Measurements from ENCODE around the gene C1QTNF1. TPM values are rescaled to one million over a fixed set of nuclear protein-coding genes. Genes with fewer than 3 reads are reported as not detected.
A peak's percentile ranks its signal among the peaks of the same experiment; 100 is the strongest.

The C1QTNF1 gene
- total RNA-seq, 4 donors from 2014 or later, result 6.3 to 20.6 (median 14.3) TPM

- Histone ChIP-seq H3K4me3 (no peak overlapping the region), H3K36me3 (peaks cover 0 to 45% (median 6%) of the 10 kb centered on the region in 3 donors), H3K4me1 (peaks cover 0 to 76% (median 0%) of the 10 kb centered on the region in 4 donors), H3K9me3 (no peaks in the 10 kb centered on the region), H3K27ac (peak overlapping the region in 3 of 4 donors; percentile 70 to 84 (median 80)), H3K27me3 (no peaks in the 10 kb centered on the region)
- TF ChIP-seq CTCF (IDR thresholded peaks at IDR 0.05) (no peak), POLR2A (IDR thresholded peaks at IDR 0.05) (no peak)
- peak in 2 of 3 donors; percentile 39 to 54 for DNase-seq
These were observed 26.7 kb upstream of the C1QTNF1 start for GRCh38 chr17:78997231-78997741.

- Histone ChIP-seq H3K27ac (peak overlapping the region in 3 of 4 donors; percentile 70 to 84 (median 80)), H3K9me3 (no peaks in the 10 kb centered on the region), H3K4me1 (peaks cover 0 to 81% (median 0%) of the 10 kb centered on the region in 4 donors), H3K36me3 (peaks cover 0 to 39% (median 6%) of the 10 kb centered on the region in 3 donors), H3K4me3 (no peak overlapping the region), H3K27me3 (no peaks in the 10 kb centered on the region)
- DNase-seq, result peak in 2 of 3 donors; percentile 41 to 54
- TF ChIP-seq POLR2A (IDR thresholded peaks at IDR 0.05) (no peak), CTCF (IDR thresholded peaks at IDR 0.05) (no peak)
These were observed 26.1 kb upstream of the C1QTNF1 start for GRCh38 chr17:78997881-78998280.

GRCh38 chr17:78998311-78999055, 25.5 kb upstream of the C1QTNF1 start:
- Histone ChIP-seq H3K4me1 (peaks cover 0 to 77% (median 0%) of the 10 kb centered on the region in 4 donors), H3K4me3 (peak overlapping the region in 1 of 4 donors; percentile 12), H3K36me3 (peaks cover 0 to 36% (median 3%) of the 10 kb centered on the region in 3 donors), H3K27ac (peak overlapping the region in 3 of 4 donors; percentile 60 to 84 (median 80)), H3K27me3 (no peaks in the 10 kb centered on the region), H3K9me3 (no peaks in the 10 kb centered on the region)
- peak in 3 of 6 experiments; percentile 47 to 54 (median 48) for TF ChIP-seq CTCF (IDR thresholded peaks at IDR 0.05)
- no peak for TF ChIP-seq POLR2A (IDR thresholded peaks at IDR 0.05)
- DNase-seq, result peak in 2 of 3 donors; percentile 84 to 93

GRCh38 chr17:78999056-78999768, 24.8 kb upstream of the C1QTNF1 start:
- H3K36me3 ChIP-seq, result peaks cover 0 to 29% (median 0%) of the 10 kb centered on the region in 3 donors
- H3K4me1 ChIP-seq, result peaks cover 0 to 72% (median 0%) of the 10 kb centered on the region in 4 donors
- H3K27me3 ChIP-seq, result no peaks in the 10 kb centered on the region
- TF ChIP-seq POLR2A (IDR thresholded peaks at IDR 0.05) (no peak), CTCF (IDR thresholded peaks at IDR 0.05) (no peak)
- H3K4me3 ChIP-seq, result no peak overlapping the region
- peak overlapping the region in 3 of 4 donors; percentile 60 to 84 (median 80) for H3K27ac ChIP-seq
- peak in 1 of 3 donors; percentile 35 for DNase-seq
- no peaks in the 10 kb centered on the region for H3K9me3 ChIP-seq

- no peak overlapping the region for H3K4me3 ChIP-seq
- H3K4me1 ChIP-seq, result peaks cover 0 to 69% (median 0%) of the 10 kb centered on the region in 4 donors
- H3K27me3 ChIP-seq, result no peaks in the 10 kb centered on the region
- TF ChIP-seq POLR2A (IDR thresholded peaks at IDR 0.05) (no peak), CTCF (IDR thresholded peaks at IDR 0.05) (no peak)
- no peaks in the 10 kb centered on the region for H3K9me3 ChIP-seq
- peak overlapping the region in 2 of 4 donors; percentile 46 to 48 for H3K27ac ChIP-seq
- H3K36me3 ChIP-seq, result peaks cover 0 to 23% (median 0%) of the 10 kb centered on the region in 3 donors
- DNase-seq, result peak in 1 of 3 donors; percentile 30
These were observed 24.0 kb upstream of the C1QTNF1 start for GRCh38 chr17:78999947-79000395.

Data from Peyer's patch (tissue), 4 donors.